G401.6 (cell line): ENCODE results near the gene PRKAR2B.
"Not testable (repeated sequence)": the region's sequence is repeated elsewhere in the genome, so short reads cannot be mapped to it uniquely, and the experiment has no call there.

ENCODE experiments used
- FAIRE-seq: peaks from 2 replicates; lab custom pipeline; 2012; peaks lifted over from hg19 to GRCh38; lab: Jason Lieb, UNC

PRKAR2B gene

GRCh38 chr7:107078517-107078966 lies 34.0 kb downstream of the PRKAR2B start:
- FAIRE-seq, result no peak

DNA sequence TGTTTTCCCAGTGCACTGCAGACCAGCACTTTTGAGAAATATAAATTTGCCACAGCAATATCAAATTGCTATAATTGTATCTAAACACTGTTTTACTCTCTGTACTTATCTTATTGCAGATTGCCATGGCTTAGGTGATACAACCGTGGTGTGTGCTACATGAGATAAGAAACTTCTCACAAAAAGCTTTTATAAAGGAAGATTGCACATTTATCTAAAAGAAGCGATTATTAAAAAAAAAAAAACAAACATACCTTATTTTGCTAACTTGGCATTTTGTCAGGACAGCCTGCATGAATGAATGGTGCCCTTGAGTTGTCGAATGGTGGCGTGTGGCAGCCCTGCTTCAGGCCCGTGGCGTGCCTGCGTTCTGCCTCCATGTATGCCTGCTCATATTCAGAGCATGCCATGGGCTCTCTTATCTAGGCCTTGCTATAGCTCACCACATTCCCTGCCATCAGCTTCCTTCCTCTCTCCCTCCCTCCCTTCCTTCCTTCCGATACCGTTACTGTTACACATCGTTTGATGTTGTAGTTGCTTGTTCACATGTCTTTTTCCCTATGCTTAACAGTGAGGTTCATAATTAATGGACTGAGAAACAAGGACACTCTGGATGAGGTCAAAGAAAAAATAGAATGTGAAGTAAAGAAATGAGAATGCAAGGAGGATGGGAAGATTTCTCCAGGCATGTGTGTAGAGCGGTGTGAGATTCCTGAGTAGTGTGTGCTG lies 34.9 kb downstream of the PRKAR2B start:
- no peak for FAIRE-seq

DNA sequence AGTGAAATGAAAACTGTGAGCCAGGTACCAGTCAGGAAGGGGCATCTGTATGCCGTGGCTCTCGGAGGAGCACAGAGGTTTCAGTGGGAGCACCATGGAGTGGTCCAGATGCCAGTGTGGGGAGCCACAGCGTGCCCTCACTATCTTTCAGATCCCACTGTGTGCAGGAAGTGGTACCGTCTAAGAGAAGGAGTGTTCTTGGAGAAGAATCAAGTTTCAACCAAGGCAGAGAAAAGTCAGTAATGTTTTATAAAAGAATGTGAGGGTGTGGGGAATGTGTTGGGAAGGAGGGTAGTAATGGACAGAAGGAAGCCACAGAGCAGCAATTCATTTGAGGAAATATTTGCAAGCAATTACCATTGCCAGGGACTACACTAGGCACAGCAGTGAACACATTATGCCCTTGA lies 35.6 kb downstream of the PRKAR2B start:
- no peak for FAIRE-seq

GRCh38 chr7:107080533-107080932 lies 36.0 kb downstream of the PRKAR2B start:
- no peak for FAIRE-seq

GRCh38 chr7:107085180-107085579 lies 40.7 kb downstream of the PRKAR2B start:
- peak; percentile 61 for FAIRE-seq

DNA sequence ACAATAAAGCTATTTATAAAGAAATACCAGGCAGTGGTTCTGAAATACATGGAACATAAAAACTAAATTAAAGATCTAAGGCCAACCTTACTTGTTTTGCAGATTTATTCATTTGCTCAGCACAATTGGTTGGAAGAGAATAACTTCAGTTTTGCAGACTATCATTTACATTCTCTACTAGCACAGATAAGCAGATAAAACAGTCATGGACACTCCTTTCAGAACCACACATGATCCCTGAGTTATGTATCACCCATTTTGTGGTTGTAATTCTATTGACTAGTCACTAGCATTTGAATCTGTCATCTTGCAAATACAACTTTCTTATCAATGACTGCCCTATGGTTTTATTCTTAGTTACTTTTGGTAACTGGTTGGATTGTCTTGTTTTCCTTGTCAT lies 45.1 kb downstream of the PRKAR2B start:
- no peak for FAIRE-seq

DNA sequence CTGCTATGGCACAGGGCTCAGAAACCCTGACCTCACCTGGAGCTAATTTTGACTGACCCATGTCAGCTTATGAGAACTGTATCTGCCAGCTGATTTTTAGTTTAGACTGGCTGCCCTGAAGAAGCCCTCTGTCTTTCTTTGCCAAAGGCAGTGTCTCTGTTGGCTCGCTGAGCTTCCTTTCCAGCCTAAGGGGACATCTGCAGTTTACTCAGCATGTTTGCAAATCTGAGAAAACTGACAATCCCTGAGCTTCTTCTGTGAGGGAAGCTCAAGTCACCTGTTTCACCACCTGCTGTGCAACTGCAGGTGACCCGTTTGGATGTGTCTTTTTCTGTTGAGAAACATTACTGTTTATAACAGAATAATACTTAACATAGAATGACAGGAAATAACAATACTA lies 46.0 kb downstream of the PRKAR2B start:
- no peak for FAIRE-seq

DNA sequence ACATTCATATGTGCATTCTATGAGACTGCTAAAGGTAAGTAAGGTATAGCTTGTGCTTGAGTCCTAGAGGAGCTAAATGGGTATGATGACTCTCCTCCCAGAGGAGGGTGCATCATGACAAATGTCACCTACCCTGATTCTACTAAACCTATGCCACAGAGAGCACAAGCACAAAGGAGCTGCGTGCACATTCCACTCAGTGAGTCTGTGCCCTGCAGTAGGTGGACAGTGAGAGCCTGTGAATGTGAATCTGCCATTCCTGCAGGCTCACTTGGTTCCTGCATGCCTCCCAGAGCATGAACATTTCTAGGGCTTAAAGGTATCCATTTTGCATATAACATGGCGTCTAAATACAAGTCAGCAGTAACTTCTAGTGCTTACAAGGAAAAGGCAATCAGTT lies 46.8 kb downstream of the PRKAR2B start:
- FAIRE-seq, result no peak

DNA sequence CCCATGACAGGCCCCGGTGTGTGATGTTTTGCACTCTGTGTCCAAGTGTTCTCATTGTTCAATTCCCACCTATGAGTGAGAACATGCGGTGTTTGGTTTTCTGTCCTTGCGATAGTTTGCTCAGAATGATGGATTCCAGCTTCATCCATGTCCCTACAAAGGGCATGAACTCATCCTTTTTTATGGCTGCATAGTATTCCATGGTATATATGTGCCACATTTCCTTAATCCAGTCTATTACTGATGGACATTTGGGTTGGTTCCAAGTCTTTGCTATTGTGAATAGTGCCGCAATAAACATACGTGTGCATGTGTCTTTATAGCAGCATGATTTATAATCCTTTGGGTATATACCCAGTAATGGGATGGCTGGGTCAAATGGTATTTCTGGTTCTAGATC lies 49.2 kb downstream of the PRKAR2B start:
- not testable (repeated sequence) for FAIRE-seq

DNA sequence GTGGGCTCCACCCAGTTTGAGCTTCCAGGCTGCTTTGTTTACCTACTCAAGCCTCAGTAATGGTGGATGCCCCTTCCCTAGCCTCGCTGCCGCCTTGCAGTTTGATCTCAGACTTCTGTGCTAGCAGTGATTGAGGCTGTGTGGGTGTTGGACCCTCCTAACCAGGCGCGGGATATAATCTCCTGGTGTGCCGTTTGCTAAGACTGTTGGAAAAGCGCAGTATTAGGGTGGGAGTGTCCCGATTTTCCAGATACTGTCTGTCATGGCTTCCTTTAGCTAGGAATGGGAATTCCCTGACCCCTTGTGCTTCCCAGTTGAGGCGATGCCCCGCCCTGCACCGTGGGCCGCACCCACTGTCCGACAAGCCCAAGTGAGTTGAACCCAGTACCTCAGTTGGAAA lies 54.6 kb downstream of the PRKAR2B start:
- not testable (repeated sequence) for FAIRE-seq

DNA sequence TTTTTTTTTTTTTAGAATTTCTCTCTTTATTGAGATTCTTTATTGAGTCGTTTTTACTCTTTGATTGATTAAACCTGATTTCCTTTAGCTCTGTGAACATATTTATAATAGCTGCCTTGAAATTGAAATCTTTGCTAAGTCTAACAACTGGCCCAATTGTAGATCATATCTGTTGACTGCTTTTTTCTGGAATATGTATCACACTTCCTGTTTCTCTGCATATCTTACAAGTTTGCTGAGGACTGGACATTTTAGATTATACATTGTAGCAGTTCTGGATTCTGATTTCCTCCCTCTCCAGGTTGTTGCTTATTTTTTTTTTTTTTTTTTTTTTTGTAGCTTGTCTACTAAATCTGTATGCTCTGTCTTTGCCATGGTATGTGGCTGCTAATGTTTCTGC lies 56.3 kb downstream of the PRKAR2B start:
- FAIRE-seq, result no peak

DNA sequence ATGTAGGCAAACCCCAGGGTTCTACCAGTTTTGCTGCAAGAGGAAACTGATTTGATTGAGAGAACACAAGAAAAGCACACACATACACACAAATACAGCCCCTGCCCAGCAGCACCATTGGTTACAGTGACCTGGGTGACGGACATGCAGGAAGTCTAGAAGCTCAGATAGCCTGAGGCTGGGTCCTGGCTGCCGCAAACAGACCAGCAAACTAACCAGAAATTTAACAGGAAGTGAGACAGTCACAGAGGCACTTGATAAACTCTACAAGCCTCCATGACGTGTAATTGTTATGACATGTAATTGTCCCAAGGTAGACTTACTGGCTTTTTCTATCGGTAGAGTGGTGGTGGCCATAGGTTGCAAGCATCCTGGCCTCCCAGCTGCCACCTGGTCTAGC lies 58.9 kb downstream of the PRKAR2B start:
- FAIRE-seq, result no peak

DNA sequence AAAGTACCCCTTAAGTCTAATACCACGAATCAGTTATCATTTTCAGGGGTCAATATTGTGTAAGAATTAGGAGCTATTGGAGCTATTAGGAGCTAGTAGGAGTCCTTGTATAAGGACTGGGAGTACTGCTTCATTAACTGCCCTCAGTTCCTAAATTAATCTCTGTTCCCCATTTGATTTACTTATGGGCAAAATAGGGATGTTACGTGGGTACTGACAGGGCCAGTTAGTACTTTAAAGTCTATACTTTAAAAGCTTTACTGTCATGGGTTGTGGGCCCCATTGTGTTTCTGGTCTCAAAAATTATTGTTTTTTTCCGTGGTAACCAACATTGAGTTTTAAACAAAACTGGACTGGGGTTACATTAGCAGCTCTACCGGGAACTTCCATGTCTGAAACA lies 60.3 kb downstream of the PRKAR2B start:
- FAIRE-seq, result no peak

GRCh38 chr7:107105591-107106245 lies 61.2 kb downstream of the PRKAR2B start:
- no peak for FAIRE-seq

DNA sequence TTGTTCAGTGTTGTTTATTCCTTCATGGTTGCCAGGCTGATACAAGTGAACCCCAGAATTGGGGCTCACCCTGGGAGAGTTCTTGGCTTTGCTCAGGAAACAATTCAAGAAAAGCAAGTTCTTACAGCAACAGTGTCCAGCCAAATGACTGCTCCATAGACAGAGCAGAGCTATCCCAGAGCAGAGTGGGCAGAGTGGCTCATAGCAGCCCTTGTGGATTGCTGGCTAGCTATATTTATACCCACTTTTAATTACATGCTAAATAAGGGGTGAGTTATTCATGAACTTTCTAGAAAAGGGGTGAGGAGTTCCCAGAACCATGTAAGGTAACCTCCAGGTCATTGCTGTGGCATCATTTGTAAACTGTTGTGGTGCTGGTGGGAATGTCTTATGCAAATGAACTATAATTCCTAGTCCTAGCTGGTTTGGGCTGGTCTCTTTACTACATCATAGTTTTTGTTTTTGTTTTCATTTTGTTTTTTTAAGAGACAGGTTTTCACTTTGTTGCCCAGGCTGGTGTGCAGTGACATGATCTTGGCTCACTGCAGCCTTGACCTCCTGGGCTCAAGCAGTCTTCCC lies 64.4 kb downstream of the PRKAR2B start:
- FAIRE-seq, result no peak

DNA sequence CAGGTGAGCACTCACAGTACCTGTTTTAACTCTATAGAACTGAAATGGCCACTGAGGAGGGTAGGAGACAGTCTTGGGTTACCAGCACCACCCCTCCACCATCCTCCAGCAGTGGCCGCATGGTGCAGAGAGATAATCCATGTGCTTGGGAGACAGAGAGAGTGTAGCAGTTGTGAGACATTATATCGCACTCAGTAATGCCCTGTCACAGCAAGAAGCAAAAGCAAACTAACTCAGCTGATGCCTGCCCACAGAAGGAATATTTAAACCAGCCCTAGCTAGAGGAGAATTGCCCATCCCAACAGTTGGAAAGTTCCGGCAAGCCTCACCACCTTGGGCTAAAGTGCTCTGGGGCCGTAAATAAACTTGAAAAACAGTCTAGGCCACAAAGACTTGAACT lies 65.5 kb downstream of the PRKAR2B start:
- FAIRE-seq, result no peak

- no peak for FAIRE-seq
Observed at GRCh38 chr7:107111196-107111595, 66.7 kb downstream of the PRKAR2B start.

- FAIRE-seq, result no peak
Observed at GRCh38 chr7:107113866-107114265, 69.4 kb downstream of the PRKAR2B start.

GRCh38 chr7:107115114-107115513 lies 70.6 kb downstream of the PRKAR2B start:
- no peak for FAIRE-seq

GRCh38 chr7:107115762-107116540 lies 71.4 kb downstream of the PRKAR2B start:
- FAIRE-seq, result peak; percentile 59

DNA sequence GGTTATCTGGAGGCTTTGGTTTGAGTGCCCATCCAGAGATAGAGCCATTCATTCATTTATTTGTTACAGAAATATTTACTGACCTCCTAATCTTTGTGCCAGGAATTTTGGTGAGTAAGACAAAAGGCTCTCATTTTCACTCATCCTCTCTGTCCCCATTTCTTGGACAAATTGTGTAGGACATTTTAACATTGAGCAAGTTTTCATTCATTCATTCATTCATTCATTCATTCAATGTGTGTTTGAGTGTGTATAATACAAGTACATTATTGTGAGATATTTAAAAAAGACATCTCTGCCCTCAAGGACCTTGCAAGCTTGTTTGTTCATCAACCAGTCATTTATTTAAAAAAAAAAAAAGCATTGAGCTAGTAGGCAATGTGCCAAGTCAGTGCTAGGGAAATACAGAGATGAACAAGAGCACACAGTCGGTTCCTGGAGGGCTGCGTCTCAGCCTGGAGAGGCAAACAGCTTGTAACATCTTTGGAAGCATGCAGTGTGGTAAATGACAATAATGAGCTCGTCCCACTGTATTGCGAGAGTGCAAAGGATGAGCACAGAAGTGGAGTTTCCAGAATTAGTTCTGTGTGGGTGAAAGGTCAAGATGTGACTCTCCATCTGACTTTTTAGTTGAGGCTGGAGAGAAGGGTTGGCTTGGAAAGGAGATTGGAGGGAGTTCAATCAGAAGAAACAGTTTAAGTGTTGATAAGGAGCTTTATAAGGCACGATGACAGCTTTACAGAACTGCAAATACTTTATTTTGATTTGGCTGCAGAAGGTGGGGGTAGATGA lies 73.8 kb downstream of the PRKAR2B start:
- no peak for FAIRE-seq
